Measurements from ENCODE around the gene TP63. TPM values are rescaled to one million over a fixed set of nuclear protein-coding genes. Genes with fewer than 3 reads are reported as not detected.
A peak's percentile ranks its signal among the peaks of the same experiment; 100 is the strongest.

Gene TP63
- total RNA-seq, 1 donor from 2014 or later: 5.8 TPM

GRCh38 chr3:189772584-189772983 is 141.4 kb downstream of the TP63 start:
- Mint-ChIP-seq H3K4me3 (peak overlapping the region; percentile 7), H3K27me3 (peaks cover 7% of the 10 kb centered on the region)
- no peak for DNase-seq (ENCODE audit: extremely low spot score, unreplicated experiment)

DNA sequence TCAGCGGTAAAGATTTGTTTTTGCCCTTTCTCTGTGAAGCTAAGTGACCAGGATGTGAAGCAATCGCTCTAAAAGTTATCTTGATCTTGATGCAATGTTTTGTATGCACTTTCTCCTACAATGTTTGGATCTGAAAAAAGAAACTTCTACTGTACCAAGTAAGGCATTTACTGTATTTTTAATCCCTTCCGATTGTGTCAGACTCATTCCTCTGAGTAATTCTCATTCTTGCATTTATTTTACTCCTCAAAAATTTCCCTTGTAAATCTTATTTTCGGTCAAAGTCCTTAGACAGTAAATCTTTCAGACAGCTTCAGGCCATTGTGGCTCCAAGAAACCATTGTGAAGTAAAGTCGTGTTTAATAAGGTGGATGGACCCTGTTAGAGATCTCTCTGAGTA is 141.9 kb downstream of the TP63 start:
- Mint-ChIP-seq H3K36me3 (no peaks in the 10 kb centered on the region), H3K4me1 (ENCODE audit: unreplicated experiment) (peaks cover 8% of the 10 kb centered on the region), H3K9me3 (no peaks in the 10 kb centered on the region), H3K27me3 (peaks cover 7% of the 10 kb centered on the region), H3K4me3 (peak overlapping the region; percentile 7), H3K27ac (no peak overlapping the region)
- no peak for DNase-seq (ENCODE audit: extremely low spot score, unreplicated experiment)
- TF ChIP-seq CTCF (conservative IDR thresholded peaks at IDR 0.05): no peak

More at GRCh38 chr3:189772584-189772983, 141.4 kb downstream of the TP63 start:
- no peaks in the 10 kb centered on the region for H3K36me3 Mint-ChIP-seq
- no peak overlapping the region for H3K27ac Mint-ChIP-seq
- no peak for TF ChIP-seq CTCF (conservative IDR thresholded peaks at IDR 0.05)
- H3K9me3 Mint-ChIP-seq: no peaks in the 10 kb centered on the region
- H3K4me1 Mint-ChIP-seq (ENCODE audit: unreplicated experiment): peaks cover 8% of the 10 kb centered on the region

GRCh38 chr3:189776149-189776824 is 145.1 kb downstream of the TP63 start:
- no peak for TF ChIP-seq CTCF (conservative IDR thresholded peaks at IDR 0.05)
- Mint-ChIP-seq H3K27me3 (peaks cover 7% of the 10 kb centered on the region), H3K4me1 (ENCODE audit: unreplicated experiment) (peaks cover 8% of the 10 kb centered on the region), H3K27ac (no peak overlapping the region), H3K36me3 (no peaks in the 10 kb centered on the region), H3K4me3 (no peak overlapping the region), H3K9me3 (peaks cover 5% of the 10 kb centered on the region)
- DNase-seq (ENCODE audit: extremely low spot score, unreplicated experiment): no peak

DNA sequence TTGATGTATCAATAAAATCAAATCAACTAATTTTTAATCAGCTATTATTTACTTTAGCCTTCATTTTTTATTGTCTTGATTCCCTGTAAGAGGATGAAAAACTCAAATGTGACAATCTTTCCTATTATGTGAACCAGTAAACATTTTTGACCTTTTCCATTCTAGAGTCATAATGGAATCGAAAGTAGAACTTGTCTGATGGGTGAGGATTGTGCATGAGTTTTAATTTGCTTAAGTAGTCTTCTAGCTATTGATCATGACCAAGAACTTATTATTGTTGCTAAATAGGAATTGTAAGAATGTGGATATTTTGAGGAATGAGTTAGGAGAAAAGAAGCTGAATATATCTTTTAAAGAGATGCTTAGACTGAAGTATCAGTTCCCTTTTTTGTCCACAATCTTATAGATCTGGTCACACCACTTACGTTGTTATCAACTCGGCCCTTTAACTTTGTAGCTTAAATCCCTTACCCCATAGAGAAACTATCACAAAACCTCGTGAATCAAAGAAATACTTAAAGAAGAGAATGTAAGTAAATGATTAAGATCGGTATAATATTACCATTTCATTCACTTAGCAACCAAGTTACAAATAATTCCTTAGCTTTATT is 147.3 kb downstream of the TP63 start:
- DNase-seq (ENCODE audit: extremely low spot score, unreplicated experiment): no peak
- TF ChIP-seq CTCF (conservative IDR thresholded peaks at IDR 0.05): no peak
- Mint-ChIP-seq H3K4me1 (ENCODE audit: unreplicated experiment) (no peaks in the 10 kb centered on the region), H3K9me3 (peaks cover 5% of the 10 kb centered on the region), H3K27me3 (peaks cover 4% of the 10 kb centered on the region), H3K36me3 (no peaks in the 10 kb centered on the region), H3K4me3 (no peak overlapping the region), H3K27ac (no peak overlapping the region)

- no peak for DNase-seq (ENCODE audit: extremely low spot score, unreplicated experiment)
- peaks cover 5% of the 10 kb centered on the region for H3K9me3 Mint-ChIP-seq
- TF ChIP-seq CTCF (conservative IDR thresholded peaks at IDR 0.05): no peak
- peaks cover 4% of the 10 kb centered on the region for H3K27me3 Mint-ChIP-seq
- no peak overlapping the region for H3K27ac Mint-ChIP-seq
- no peak overlapping the region for H3K4me3 Mint-ChIP-seq
- H3K4me1 Mint-ChIP-seq (ENCODE audit: unreplicated experiment): no peaks in the 10 kb centered on the region
- H3K36me3 Mint-ChIP-seq: no peaks in the 10 kb centered on the region
Measured at GRCh38 chr3:189779166-189779565, 148.0 kb downstream of the TP63 start.
